DOHH2 (cell line): Measurements from ENCODE around the gene SLC35A3.

ENCODE experiments used
- H3F3A ChIP-seq: fragments of 200-600 bp; sonication (generic), shearing (Covaris generic); 2 replicates; pipeline ENCODE4 v1.6.0; 2016; ENCODE audit warnings: antibody characterized with exemption, mild to moderate bottlenecking; ENCODE audit not compliant: control insufficient read depth, insufficient read depth
- H3K27ac ChIP-seq: fragments of 200-600 bp; sonication (generic); 2 replicates; pipeline ENCODE4 v1.5.1; 2014; ENCODE audit warnings: low read depth, mild to moderate bottlenecking, low read length, moderate library complexity
- H3K27me3 ChIP-seq: fragments of 200-600 bp; sonication (generic); 2 replicates; pipeline ENCODE4 v1.6.1; 2014; ENCODE audit warnings: mild to moderate bottlenecking, low read length, mixed read lengths; ENCODE audit not compliant: control insufficient read depth
- H3K36me3 ChIP-seq: fragments of 200-600 bp; sonication (generic); 2 replicates; pipeline ENCODE4 v1.6.1; 2014; ENCODE audit warnings: mild to moderate bottlenecking, low read length, moderate library complexity, mixed read lengths; ENCODE audit not compliant: control insufficient read depth
- H3K4me1 ChIP-seq: fragments of 200-600 bp; sonication (generic); 2 replicates; pipeline ENCODE4 v1.6.1; 2014; ENCODE audit warnings: mild to moderate bottlenecking, low read length, mixed read lengths; ENCODE audit not compliant: control insufficient read depth
- H3K4me2 ChIP-seq: fragments of 200-600 bp; sonication (generic); 2 replicates; pipeline ENCODE4 v1.6.0; 2014; ENCODE audit warnings: mild to moderate bottlenecking, low read length, moderate library complexity
- H3K4me3 ChIP-seq: fragments of 200-600 bp; sonication (generic); 2 replicates; pipeline ENCODE4 v1.5.1; 2014; ENCODE audit warnings: mild to moderate bottlenecking, low read length, mixed read lengths
- H3K79me2 ChIP-seq: fragments of 200-600 bp; sonication (generic); 2 replicates; pipeline ENCODE4 v1.6.1; 2014; ENCODE audit warnings: mild to moderate bottlenecking, low read length, mixed read lengths; ENCODE audit not compliant: control insufficient read depth
- H3K9me2 ChIP-seq: fragments of 200-600 bp; sonication (generic); replicated peaks from 2 replicates; pipeline ENCODE4 v1.6.1; 2014; ENCODE audit warnings: mild to moderate bottlenecking, low read length, mixed read lengths; ENCODE audit not compliant: control insufficient read depth
- H3K9me3 ChIP-seq: fragments of 200-600 bp; sonication (generic); 2 replicates; pipeline ENCODE4 v1.6.1; 2014; ENCODE audit warnings: antibody characterized with exemption, low read length, mixed read lengths; ENCODE audit not compliant: control insufficient read depth, insufficient read depth
- H4K20me1 ChIP-seq: fragments of 200-600 bp; sonication (generic); 2 replicates; pipeline ENCODE4 v1.6.0; 2014; ENCODE audit warnings: low read depth, mild to moderate bottlenecking, antibody characterized with exemption, low read length, moderate library complexity; ENCODE audit not compliant: control insufficient read depth, insufficient read depth
- CTCF ChIP-seq: fragments of 200-600 bp; sonication (generic); IDR thresholded peaks from one replicate; pipeline ENCODE4 v1.5.1; 2014; ENCODE audit warnings: antibody characterized with exemption, mild to moderate bottlenecking, low read depth, low read length; ENCODE audit not compliant: poor library complexity, severe bottlenecking
- EZH2phosphoT487 ChIP-seq: fragments of 200-600 bp; sonication (generic); IDR thresholded peaks from 2 replicates; pipeline ENCODE4 v1.6.1; 2017; ENCODE audit warnings: borderline replicate concordance, mild to moderate bottlenecking, antibody characterized with exemption, low read length, moderate library complexity, mixed read lengths

Gene SLC35A3

GRCh38 chr1:99936071-99936470, 33.7 kb upstream of the SLC35A3 start:
- Histone ChIP-seq H3K4me2 (no peak overlapping the region), H3K36me3 (no peaks in the 10 kb centered on the region), H3K27ac (no peak overlapping the region), H3K4me1 (no peaks in the 10 kb centered on the region), H3K4me3 (no peak overlapping the region), H3F3A (no peaks in the 10 kb centered on the region), H3K27me3 (no peaks in the 10 kb centered on the region), H4K20me1 (no peaks in the 10 kb centered on the region), H3K79me2 (no peaks in the 10 kb centered on the region), H3K9me2 (no peaks in the 10 kb centered on the region), H3K9me3 (peaks cover 7% of the 10 kb centered on the region; the same call in 1 of the 2 replicates)
- TF ChIP-seq CTCF = no peak
- TF ChIP-seq EZH2phosphoT487 = no peak

- Histone ChIP-seq H3K79me2 (no peaks in the 10 kb centered on the region), H3K27ac (no peak overlapping the region), H3K27me3 (no peaks in the 10 kb centered on the region), H3K4me3 (no peak overlapping the region), H4K20me1 (no peaks in the 10 kb centered on the region), H3K4me1 (no peaks in the 10 kb centered on the region), H3F3A (no peaks in the 10 kb centered on the region), H3K9me2 (no peaks in the 10 kb centered on the region), H3K9me3 (no peaks in the 10 kb centered on the region), H3K4me2 (no peak overlapping the region), H3K36me3 (no peaks in the 10 kb centered on the region)
- TF ChIP-seq EZH2phosphoT487 (no peak), CTCF (no peak)
Observed at GRCh38 chr1:99942723-99943122, 27.1 kb upstream of the SLC35A3 start.

GRCh38 chr1:99943223-99943794, 26.5 kb upstream of the SLC35A3 start:
- Histone ChIP-seq H3K9me2 (no peaks in the 10 kb centered on the region), H3K27ac (no peak overlapping the region), H3K4me3 (no peak overlapping the region), H3K36me3 (no peaks in the 10 kb centered on the region), H3K4me1 (no peaks in the 10 kb centered on the region), H4K20me1 (no peaks in the 10 kb centered on the region), H3K4me2 (no peak overlapping the region), H3F3A (no peaks in the 10 kb centered on the region), H3K9me3 (no peaks in the 10 kb centered on the region), H3K79me2 (no peaks in the 10 kb centered on the region), H3K27me3 (no peaks in the 10 kb centered on the region)
- no peak for TF ChIP-seq CTCF
- no peak for TF ChIP-seq EZH2phosphoT487

- no peak overlapping the region for H3K4me2 ChIP-seq
- no peaks in the 10 kb centered on the region for H3K36me3 ChIP-seq
- no peaks in the 10 kb centered on the region for H3K79me2 ChIP-seq
- H3K9me3 ChIP-seq = no peaks in the 10 kb centered on the region
- no peaks in the 10 kb centered on the region for H4K20me1 ChIP-seq
- H3K27me3 ChIP-seq = no peaks in the 10 kb centered on the region
- H3K4me3 ChIP-seq = no peak overlapping the region
- H3K4me1 ChIP-seq = no peaks in the 10 kb centered on the region
- H3K9me2 ChIP-seq = no peaks in the 10 kb centered on the region
- H3K27ac ChIP-seq = no peak overlapping the region
- TF ChIP-seq CTCF (no peak), EZH2phosphoT487 (no peak)
- no peaks in the 10 kb centered on the region for H3F3A ChIP-seq
Observed at GRCh38 chr1:99944192-99944591, 25.6 kb upstream of the SLC35A3 start.
